H9 (cell line): ENCODE results near the gene ETDA. TPM values are rescaled to one million over a fixed set of nuclear protein-coding genes. Genes with fewer than 3 reads are reported as not detected.

Experiments
- DNase-seq: peaks from one replicate; pipeline ENCODE4 v3.0.0-alpha.2; 2017
- H2AFZ ChIP-seq: one replicate; pipeline ENCODE4 v1.6.1; 2013; ENCODE audit warnings: mild to moderate bottlenecking, low read length, control low read depth, moderate library complexity
- H2AK5ac ChIP-seq: 2 replicates; pipeline ENCODE4 v1.6.1; 2013; ENCODE audit warnings: low read length, control low read depth, mixed read lengths; ENCODE audit not compliant: insufficient read length
- H2BK120ac ChIP-seq: one replicate; pipeline ENCODE4 v1.6.1; 2013; ENCODE audit warnings: low read depth, mild to moderate bottlenecking, low read length, control low read depth, inconsistent platforms; ENCODE audit not compliant: poor library complexity, severe bottlenecking
- H2BK12ac ChIP-seq: 2 replicates; pipeline ENCODE4 v1.6.1; 2013; ENCODE audit warnings: low read length, control low read depth, mixed read lengths, low read depth; ENCODE audit not compliant: insufficient read length
- H2BK15ac ChIP-seq: 2 replicates; pipeline ENCODE4 v1.6.1; 2013; ENCODE audit warnings: low read depth, low read length, control low read depth
- H2BK20ac ChIP-seq: one replicate; pipeline ENCODE4 v1.6.1; 2013; ENCODE audit warnings: low read depth, mild to moderate bottlenecking, low read length, control low read depth, inconsistent platforms; ENCODE audit not compliant: poor library complexity, severe bottlenecking
- H2BK5ac ChIP-seq: 2 replicates; pipeline ENCODE4 v1.6.1; 2013; ENCODE audit warnings: low read length, control low read depth, mixed read lengths; ENCODE audit not compliant: insufficient read length
- H3K14ac ChIP-seq: 2 replicates; pipeline ENCODE4 v1.6.1; 2013; ENCODE audit warnings: low read length, control low read depth; ENCODE audit not compliant: insufficient read depth
- H3K18ac ChIP-seq: 2 replicates; pipeline ENCODE4 v1.6.1; 2013; ENCODE audit warnings: low read depth, mild to moderate bottlenecking, mixed read lengths, low read length, control low read depth; ENCODE audit not compliant: insufficient read length
- H3K23ac ChIP-seq: 2 replicates; pipeline ENCODE4 v1.6.1; 2013; ENCODE audit warnings: low read length, control low read depth, mixed read lengths, low read depth; ENCODE audit not compliant: insufficient read length
- H3K23me2 ChIP-seq: 2 replicates; pipeline ENCODE4 v1.6.1; 2013; ENCODE audit warnings: low read depth, mild to moderate bottlenecking, mixed read lengths, low read length, control low read depth; ENCODE audit not compliant: insufficient read length, poor library complexity, severe bottlenecking
- H3K27ac ChIP-seq: 2 replicates; pipeline ENCODE4 v1.5.1; 2013; ENCODE audit warnings: low read length, control low read depth, mixed read lengths, low read depth; ENCODE audit not compliant: insufficient read length
- H3K27me3 ChIP-seq: 2 replicates; pipeline ENCODE4 v1.6.1; 2013; ENCODE audit warnings: low read length, control low read depth, inconsistent platforms; ENCODE audit not compliant: insufficient read depth
- H3K4ac ChIP-seq: 2 replicates; pipeline ENCODE4 v1.6.1; 2013; ENCODE audit warnings: low read depth, mild to moderate bottlenecking, control low read depth, inconsistent platforms, low read length, moderate library complexity
- H3K4me1 ChIP-seq: 2 replicates; pipeline ENCODE4 v1.6.1; 2013; ENCODE audit warnings: low read length, control low read depth, inconsistent platforms; ENCODE audit not compliant: insufficient read depth
- H3K4me2 ChIP-seq: 2 replicates; pipeline ENCODE4 v1.6.1; 2013; ENCODE audit warnings: low read length, control low read depth, mixed read lengths; ENCODE audit not compliant: insufficient read length, insufficient read depth
- H3K56ac ChIP-seq: 2 replicates; pipeline ENCODE4 v1.6.1; 2013; ENCODE audit warnings: low read depth, mild to moderate bottlenecking, mixed read lengths, low read length, control low read depth; ENCODE audit not compliant: insufficient read length
- H3K79me1 ChIP-seq: 2 replicates; pipeline ENCODE4 v1.6.1; 2013; ENCODE audit warnings: low read depth, mild to moderate bottlenecking, moderate library complexity, low read length, control low read depth, inconsistent platforms; ENCODE audit not compliant: insufficient read depth, poor library complexity, severe bottlenecking
- H3K79me2 ChIP-seq: 2 replicates; pipeline ENCODE4 v1.6.1; 2013; ENCODE audit warnings: low read length, control low read depth, inconsistent platforms; ENCODE audit not compliant: insufficient read depth
- H3K9ac ChIP-seq: 2 replicates; pipeline ENCODE4 v1.6.1; 2013; ENCODE audit warnings: low read length, control low read depth, mixed read lengths; ENCODE audit not compliant: insufficient read length; ENCODE audit errors: extremely low read depth
- H3K9me3 ChIP-seq: one replicate; pipeline ENCODE4 v1.6.1; 2013; ENCODE audit warnings: low read depth, low read length, inconsistent platforms; ENCODE audit not compliant: control insufficient read depth
- H3T11ph ChIP-seq: one replicate; pipeline ENCODE4 v1.6.1; 2013; ENCODE audit warnings: mild to moderate bottlenecking, low read length, control low read depth, inconsistent platforms
- H4K20me1 ChIP-seq: one replicate; pipeline ENCODE4 v1.6.1; 2013; ENCODE audit not compliant: control insufficient read depth, insufficient read length, insufficient read depth
- H4K5ac ChIP-seq: 2 replicates; pipeline ENCODE4 v1.6.1; 2013; ENCODE audit warnings: low read depth, mild to moderate bottlenecking, mixed read lengths, low read length, control low read depth; ENCODE audit not compliant: insufficient read length
- H4K8ac ChIP-seq: replicated peaks from 2 replicates; pipeline ENCODE4 v1.6.1; 2013; ENCODE audit warnings: low read length, control low read depth, mixed read lengths, low read depth; ENCODE audit not compliant: insufficient read length
- H4K91ac ChIP-seq: 2 replicates; pipeline ENCODE4 v1.6.1; 2013; ENCODE audit warnings: low read depth, mild to moderate bottlenecking, moderate library complexity, mixed read lengths, low read length, control low read depth; ENCODE audit not compliant: insufficient read length
- H3K27ac Mint-ChIP-seq, 3 experiments: 2 replicates in 2 of 3; 3 replicates in 1 of 3; pipeline ENCODE4 v1.8.0; 2020 to 2021; ENCODE audit warnings: mixed read lengths in 3 of 3, mild to moderate bottlenecking in 1 of 3, moderate library complexity in 1 of 3
- H3K27me3 Mint-ChIP-seq: 2 replicates; pipeline ENCODE4 v1.8.0; 2021; ENCODE audit warnings: low read depth, mild to moderate bottlenecking, moderate library complexity, mixed read lengths
- H3K36me3 Mint-ChIP-seq, 3 experiments: 2 replicates in 2 of 3; 3 replicates in 1 of 3; pipeline ENCODE4 v1.8.0; 2020 to 2021; ENCODE audit warnings: low read depth in 3 of 3, mixed read lengths in 3 of 3; ENCODE audit not compliant: insufficient read depth in 1 of 3
- H3K4me1 Mint-ChIP-seq, 2 experiments: 2 replicates each; pipeline ENCODE4 v1.8.0; 2020; ENCODE audit warnings: mixed read lengths in 2 of 2
- H3K4me3 Mint-ChIP-seq, 2 experiments: 2 replicates in 1 of 2; 3 replicates in 1 of 2; pipeline ENCODE4 v1.8.0; 2020 to 2021; ENCODE audit warnings: mild to moderate bottlenecking in 2 of 2, mixed read lengths in 2 of 2, moderate library complexity in 1 of 2
- H3K9me3 Mint-ChIP-seq, 2 experiments: 2 replicates in 1 of 2; 3 replicates in 1 of 2; pipeline ENCODE4 v1.8.0; 2020; ENCODE audit warnings: mild to moderate bottlenecking in 2 of 2, mixed read lengths in 2 of 2, moderate library complexity in 1 of 2
- CTCF ChIP-seq: fragments of 200-600 bp; sonication (generic); conservative IDR thresholded peaks from 3 replicates; pipeline ENCODE4 v1.8.0; 2021; ENCODE audit warnings: antibody characterized with exemption, mild to moderate bottlenecking
- WGBS: extraction: QIAGEN DNeasy Blood & Tissue Kit; methylation state at CpG from one replicate; pipeline ENCODE4 v1.1.7; 2013; ENCODE audit warnings: missing lambda C conversion rate, low lambda C conversion rate, mixed read lengths; ENCODE audit not compliant: insufficient read length; ENCODE audit errors: extremely low coverage; 5-methylcytosine and 5-hydroxymethylcytosine counted together
- total RNA-seq: library from RNA; stranded (reverse); gene quantifications from 2 replicates; pipeline ENCODE4 v1.2.1, GENCODE V29; 2021

The ETDA gene
- total RNA-seq, 1 experiment from 2014 or later = not detected

- H3K27ac Mint-ChIP-seq = peak overlapping the region; percentile 75 to 86 (median 78)
- no peak overlapping the region for H3K9ac ChIP-seq
- no peak overlapping the region for H2BK12ac ChIP-seq
- H3K18ac ChIP-seq = no peak overlapping the region
- TF ChIP-seq CTCF = no peak
- no peak overlapping the region for H3K27ac ChIP-seq
- H3K27me3 ChIP-seq = no peaks in the 10 kb centered on the region
- H3K79me2 ChIP-seq = no peaks in the 10 kb centered on the region
- no peaks in the 10 kb centered on the region for H3K27me3 Mint-ChIP-seq
- no peak overlapping the region for H3K4me3 Mint-ChIP-seq
- peaks cover 18 to 25% of the 10 kb centered on the region in 2 experiments for H3K4me1 Mint-ChIP-seq
- H3K4ac ChIP-seq = no peak overlapping the region
- H4K91ac ChIP-seq = no peak overlapping the region
- H3K9me3 ChIP-seq = peaks cover 10% of the 10 kb centered on the region
- no peak overlapping the region for H2BK20ac ChIP-seq
- no peak for DNase-seq
- no peaks in the 10 kb centered on the region for H3K23me2 ChIP-seq
- peaks cover 72 to 78% of the 10 kb centered on the region in 2 experiments for H3K9me3 Mint-ChIP-seq
- H2AK5ac ChIP-seq = no peak overlapping the region
- no peak overlapping the region for H3T11ph ChIP-seq
- H4K5ac ChIP-seq = no peak overlapping the region
- peaks cover 3 to 13% (median 10%) of the 10 kb centered on the region in 3 experiments; a peak in 6 of 7 replicates for H3K36me3 Mint-ChIP-seq
- no peak overlapping the region for H2BK15ac ChIP-seq
- H2AFZ ChIP-seq = no peak overlapping the region
- no peak overlapping the region for H2BK5ac ChIP-seq
- no peak overlapping the region for H3K14ac ChIP-seq
- H4K8ac ChIP-seq = no peak overlapping the region
- no peak overlapping the region for H3K4me2 ChIP-seq
- no peaks in the 10 kb centered on the region for H4K20me1 ChIP-seq
- H3K79me1 ChIP-seq = no peaks in the 10 kb centered on the region
- H3K56ac ChIP-seq = no peak overlapping the region
- no peak overlapping the region for H2BK120ac ChIP-seq
- no peak overlapping the region for H3K23ac ChIP-seq
- H3K4me1 ChIP-seq = no peaks in the 10 kb centered on the region
- no CpG with 5 or more reads among the region's 5 CpGs for WGBS
Observed at GRCh38 chrX:135273162-135273561, 21.3 kb downstream of the ETDA start.
